HG03280 (cell line): ENCODE measurements around the gene LPGAT1.
A peak's percentile ranks its signal among the peaks of the same experiment; 100 is the strongest.
"Not testable (repeated sequence)": the region's sequence is repeated elsewhere in the genome, so short reads cannot be mapped to it uniquely, and the experiment has no call there.

Experiments used
- ATAC-seq: cut with Tn5 transposase; IDR thresholded peaks from one replicate; pipeline ENCODE4 v1.9.1; 2021; ENCODE audit warnings: mild to moderate bottlenecking, moderate library complexity; ENCODE audit not compliant: unreplicated experiment

The LPGAT1 gene

GRCh38 chr1:211830328-211831142 lies at the start of gene LPGAT1:
TSS of gene LPGAT1 (minus strand) at chr1:211830763. CDS start at chr1:211829296, 1,467 bp downstream.
- peak; percentile 80 for ATAC-seq

GRCh38 chr1:211879475-211879874 lies 48.9 kb upstream of the LPGAT1 start:
- no peak for ATAC-seq

GRCh38 chr1:211876851-211877590 lies 46.5 kb upstream of the LPGAT1 start:
- no peak for ATAC-seq

GRCh38 chr1:211875541-211875940 lies 45.0 kb upstream of the LPGAT1 start:
- no peak for ATAC-seq

GRCh38 chr1:211874521-211875347 lies 44.2 kb upstream of the LPGAT1 start:
- no peak for ATAC-seq

- not testable (repeated sequence) for ATAC-seq
Measured at GRCh38 chr1:211873731-211874130, 43.2 kb upstream of the LPGAT1 start.

- ATAC-seq = no peak
Measured at GRCh38 chr1:211870156-211870555, 39.6 kb upstream of the LPGAT1 start.

- ATAC-seq = no peak
Measured at GRCh38 chr1:211865180-211865579, 34.6 kb upstream of the LPGAT1 start.

- no peak for ATAC-seq
Measured at GRCh38 chr1:211859405-211859804, 28.8 kb upstream of the LPGAT1 start.

- ATAC-seq = no peak
Measured at GRCh38 chr1:211851174-211851573, 20.6 kb upstream of the LPGAT1 start.

GRCh38 chr1:211843507-211844298 lies 13.1 kb upstream of the LPGAT1 start:
- no peak for ATAC-seq

GRCh38 chr1:211843018-211843417 lies 12.5 kb upstream of the LPGAT1 start:
- ATAC-seq = no peak

GRCh38 chr1:211842518-211842917 lies 12.0 kb upstream of the LPGAT1 start:
- no peak for ATAC-seq

- no peak for ATAC-seq
Measured at GRCh38 chr1:211839106-211839505, 8.5 kb upstream of the LPGAT1 start.

- no peak for ATAC-seq
Measured at GRCh38 chr1:211833174-211833820, 2.7 kb upstream of the LPGAT1 start.

- no peak for ATAC-seq
Measured at GRCh38 chr1:211832661-211833060, 2.1 kb upstream of the LPGAT1 start.

- no peak for ATAC-seq
Measured at GRCh38 chr1:211831558-211832323, 1.2 kb upstream of the LPGAT1 start.

GRCh38 chr1:211830055-211830327 lies 572 bp downstream of the LPGAT1 start:
- ATAC-seq = peak; percentile 27

GRCh38 chr1:211829343-211830054 lies 1.1 kb downstream of the LPGAT1 start:
- no peak for ATAC-seq
